SK-N-SH (cell line): ENCODE data around the gene MEGF10. TPM values are rescaled to one million over a fixed set of nuclear protein-coding genes. Genes with fewer than 3 reads are reported as not detected.

Source experiments
- CTCF ChIA-PET: fragments of 300-600, 350-600 bp; formaldehyde crosslinking; extraction: SDS; loops from one replicate; lab custom pipeline; 2021; lab: Yijun Ruan, JAX
- POLR2A ChIA-PET: fragments of 350-600 bp; sonication (Branson Sonifier 250); formaldehyde crosslinking; extraction: SDS; loops from one replicate; lab custom pipeline; 2020; ENCODE audit warnings: antibody characterized with exemption, inconsistent platforms; lab: Yijun Ruan, JAX
- DNase-seq: peaks from one replicate; pipeline ENCODE4 v3.0.0; 2012
- H2AFZ ChIP-seq: fragments of 200-600 bp; sonication (generic); 2 replicates; pipeline ENCODE4 v1.8.1; 2016; ENCODE audit warnings: antibody characterized with exemption, mild to moderate bottlenecking, low read depth
- H3F3A ChIP-seq: fragments of 200-600 bp; sonication (generic); replicated peaks from 2 replicates; pipeline ENCODE3; 2016; ENCODE audit warnings: antibody characterized with exemption, mild to moderate bottlenecking; ENCODE audit not compliant: insufficient read depth
- H3K27ac ChIP-seq, 2 experiments: fragments of 200-500 bp in 1 of 2; fragments of 200-600 bp in 1 of 2; sonication (Bioruptor generic) in 1 of 2; sonication (generic), shearing (Covaris generic) in 1 of 2; 2 replicates each; pipeline versions ENCODE4 v1.5.1 to v1.6.1; 2014 to 2016; ENCODE audit warnings: low read depth in 2 of 2, inconsistent platforms in 1 of 2, low read length in 1 of 2, mild to moderate bottlenecking in 1 of 2, mixed read lengths in 1 of 2
- H3K27me3 ChIP-seq: fragments of 200-600 bp; sonication (generic), shearing (Covaris generic); 2 replicates; pipeline ENCODE4 v1.6.1; 2016; ENCODE audit warnings: mixed run types; ENCODE audit not compliant: insufficient read depth
- H3K36me3 ChIP-seq, 2 experiments: fragments of 200-500 bp in 1 of 2; fragments of 200-600 bp in 1 of 2; sonication (Bioruptor generic) in 1 of 2; sonication (generic) in 1 of 2; replicated peaks in 1 of 2; 2 replicates each; pipeline versions ENCODE3 to v1.5.1; 2014 to 2016; ENCODE audit warnings: low read length in 1 of 2, mild to moderate bottlenecking in 1 of 2; ENCODE audit not compliant: insufficient read depth in 2 of 2, control insufficient read depth in 1 of 2
- H3K4me1 ChIP-seq, 2 experiments: fragments of 200-500 bp in 1 of 2; fragments of 200-600 bp in 1 of 2; sonication (Bioruptor generic) in 1 of 2; sonication (generic), shearing (Covaris generic) in 1 of 2; 2 replicates each; pipeline versions ENCODE4 v1.5.1 to v1.6.1; 2014 to 2016; ENCODE audit warnings: low read depth in 1 of 2, low read length in 1 of 2, mixed run types in 1 of 2; ENCODE audit not compliant: insufficient read depth in 2 of 2, control insufficient read depth in 1 of 2
- H3K4me2 ChIP-seq: fragments of 200-600 bp; sonication (generic), shearing (Covaris generic); 2 replicates; pipeline ENCODE4 v1.6.1; 2017; ENCODE audit warnings: mixed run types
- H3K4me3 ChIP-seq, 2 experiments: fragments of 200-500 bp in 1 of 2; fragments of 200-600 bp in 1 of 2; sonication (Bioruptor generic) in 1 of 2; sonication (generic), shearing (Covaris generic) in 1 of 2; 2 replicates each; pipeline versions ENCODE4 v1.5.1 to v1.8.1; 2014 to 2016; ENCODE audit warnings: low read depth in 2 of 2, inconsistent platforms in 1 of 2, low read length in 1 of 2, mild to moderate bottlenecking in 1 of 2, mixed read lengths in 1 of 2, moderate library complexity in 1 of 2
- H3K79me2 ChIP-seq: fragments of 200-600 bp; sonication (generic); 2 replicates; pipeline ENCODE4 v1.8.1; 2017; ENCODE audit warnings: mild to moderate bottlenecking; ENCODE audit not compliant: insufficient read depth
- H3K9ac ChIP-seq: fragments of 200-600 bp; sonication (generic); 2 replicates; pipeline ENCODE4 v1.6.1; 2017; ENCODE audit warnings: mixed run types
- H3K9me2 ChIP-seq: fragments of 200-600 bp; sonication (generic); 2 replicates; pipeline ENCODE4 v1.6.1; 2017; ENCODE audit warnings: mixed run types
- H3K9me3 ChIP-seq: fragments of 200-600 bp; sonication (generic); 2 replicates; pipeline ENCODE4 v1.6.1; 2017; ENCODE audit warnings: mixed run types, mild to moderate bottlenecking, moderate library complexity
- H4K20me1 ChIP-seq: fragments of 200-600 bp; sonication (generic); 2 replicates; pipeline ENCODE4 v1.6.1; 2017; ENCODE audit warnings: mild to moderate bottlenecking, mixed run types; ENCODE audit not compliant: insufficient read depth
- CTCF ChIP-seq: fragments of 200-600 bp; sonication (generic); IDR thresholded peaks from 2 replicates; pipeline ENCODE4 v1.6.1; 2017; ENCODE audit warnings: antibody characterized with exemption, mild to moderate bottlenecking, moderate library complexity
- FOSL2 ChIP-seq: IDR thresholded peaks from 2 replicates; pipeline ENCODE4 v1.4.0; 2012; ENCODE audit warnings: low read depth, mild to moderate bottlenecking, moderate library complexity, borderline replicate concordance
- IRF3 ChIP-seq: fragments of 150-350 bp; IDR thresholded peaks from 2 replicates; pipeline ENCODE4 v1.6.1; 2016; ENCODE audit warnings: mild to moderate bottlenecking, low read depth, low read length
- REST ChIP-seq: IDR thresholded peaks from 2 replicates; pipeline ENCODE4 v1.6.1; 2012; ENCODE audit warnings: mild to moderate bottlenecking, low read depth, low read length, moderate library complexity
- WGBS: methylation state at CpG from one replicate; pipeline ENCODE4 v1.1.6; 2017; ENCODE audit warnings: low lambda C conversion rate; 5-methylcytosine and 5-hydroxymethylcytosine counted together
- polyA plus RNA-seq, 3 experiments: library from polyadenylated mRNA; depleted of rRNA; stranded (reverse); fragments of >200 nt; gene quantifications; 2 replicates each; pipeline ENCODE4 v1.2.3, GENCODE V29; 2012

MEGF10 gene
- polyA plus RNA-seq, 1 of the 3 experiments (the other 2 are of a cell fraction): 1.1 TPM

GRCh38 chr5:127451096-127451495 lies 160.5 kb downstream of the MEGF10 start (continued):
- TF ChIP-seq IRF3 (no peak), FOSL2 (no peak), CTCF (no peak)

GRCh38 chr5:127452626-127453025 lies 162.0 kb downstream of the MEGF10 start:
- CTCF ChIA-PET: interaction anchor here (1.0 to 1.3 kb wide), 3 partner anchors 10 to 154 kb away, joined by 3 to 7 read pairs (median 3); no protein-coding TSS in a partner anchor
- no peak overlapping the region for H3K4me3 ChIP-seq
- DNase-seq: no peak

More at GRCh38 chr5:127452626-127453025, 162.0 kb downstream of the MEGF10 start:
- H3K79me2 ChIP-seq: no peaks in the 10 kb centered on the region
- H2AFZ ChIP-seq: no peak overlapping the region
- no peaks in the 10 kb centered on the region for H3K9me3 ChIP-seq
- peaks cover 0 to under 1% of the 10 kb centered on the region in 2 experiments; a peak in 2 of 4 replicates for H3K4me1 ChIP-seq
- no peaks in the 10 kb centered on the region for H3K27me3 ChIP-seq
- no peak overlapping the region for H3K4me2 ChIP-seq
- H3K9me2 ChIP-seq: no peaks in the 10 kb centered on the region
- TF ChIP-seq REST: no peak
- H3K36me3 ChIP-seq: no peaks in the 10 kb centered on the region
- POLR2A ChIA-PET: no interaction called here
- WGBS: 74% methylated on average over 4 of the region's 4 CpGs
- peaks cover under 1% of the 10 kb centered on the region for H3F3A ChIP-seq
- H3K27ac ChIP-seq: no peak overlapping the region
- H4K20me1 ChIP-seq: no peaks in the 10 kb centered on the region
- H3K9ac ChIP-seq: no peak overlapping the region
